Activated CD4-positive, alpha-beta T cell treated with anti-CD3 and anti-CD28 coated beads, Interleukin-2, amount 50 U/mL, for 4 hours (primary cell): ENCODE measurements around the gene CHN2.

Experiments used
- DNase-seq, 2 experiments: peaks; one replicate each; pipeline ENCODE4 v3.0.0-alpha.2; 2020

The CHN2 gene

GRCh38 chr7:29413626-29414136, 219.1 kb downstream of the CHN2 start:
- DNase-seq, result no peak

- no peak for DNase-seq
Observed at GRCh38 chr7:29414216-29414615, 219.6 kb downstream of the CHN2 start.

- no peak for DNase-seq
Observed at GRCh38 chr7:29415215-29415614, 220.6 kb downstream of the CHN2 start.

- no peak for DNase-seq
Observed at GRCh38 chr7:29416276-29416937, 221.8 kb downstream of the CHN2 start.

- DNase-seq, result no peak
Observed at GRCh38 chr7:29416938-29417305, 222.3 kb downstream of the CHN2 start.

GRCh38 chr7:29418056-29418455, 223.5 kb downstream of the CHN2 start:
- no peak for DNase-seq

GRCh38 chr7:29418651-29419050, 224.1 kb downstream of the CHN2 start:
- DNase-seq, result no peak

GRCh38 chr7:29420011-29420410, 225.4 kb downstream of the CHN2 start:
- DNase-seq, result no peak

- DNase-seq, result no peak
Observed at GRCh38 chr7:29421010-29421956, 226.7 kb downstream of the CHN2 start.

- no peak for DNase-seq
Observed at GRCh38 chr7:29422829-29423228, 228.3 kb downstream of the CHN2 start.

- no peak for DNase-seq
Observed at GRCh38 chr7:29424295-29424983, 229.9 kb downstream of the CHN2 start.

- DNase-seq, result no peak
Observed at GRCh38 chr7:29424984-29425309, 230.4 kb downstream of the CHN2 start.

- DNase-seq, result no peak
Observed at GRCh38 chr7:29426587-29426986, 232.0 kb downstream of the CHN2 start.

GRCh38 chr7:29429401-29429800, 234.8 kb downstream of the CHN2 start:
- DNase-seq, result no peak

- DNase-seq, result no peak
Observed at GRCh38 chr7:29430279-29430949, 235.8 kb downstream of the CHN2 start.

- DNase-seq, result no peak
Observed at GRCh38 chr7:29431686-29432085, 237.1 kb downstream of the CHN2 start.

GRCh38 chr7:29432721-29433120, 238.1 kb downstream of the CHN2 start:
- DNase-seq, result no peak

GRCh38 chr7:29434380-29434768, 239.8 kb downstream of the CHN2 start:
- no peak for DNase-seq

GRCh38 chr7:29435167-29435566, 240.6 kb downstream of the CHN2 start:
- DNase-seq, result no peak

GRCh38 chr7:29435902-29436301, 241.3 kb downstream of the CHN2 start:
- DNase-seq, result no peak

- no peak for DNase-seq
Observed at GRCh38 chr7:29442146-29442545, 247.6 kb downstream of the CHN2 start.

GRCh38 chr7:29443552-29443951, 249.0 kb downstream of the CHN2 start:
- no peak for DNase-seq

- no peak for DNase-seq
Observed at GRCh38 chr7:29444267-29444666, 249.7 kb downstream of the CHN2 start.
